Peyer's patch (tissue), 4 donors: ENCODE results near the gene ITGA11. TPM values are rescaled to one million over a fixed set of nuclear protein-coding genes. Genes with fewer than 3 reads are reported as not detected.

Experiments used
- DNase-seq, 3 donors: peaks; one replicate each; pipeline ENCODE4 v3.0.0-alpha.2; 2017 to 2019
- H3K27ac ChIP-seq, 4 donors: fragments of 200-600 bp; sonication (generic); one replicate each; pipeline ENCODE4 v1.5.1; 2016 to 2019
- H3K27me3 ChIP-seq, 2 donors: fragments of 200-600 bp; sonication (generic); one replicate each; pipeline ENCODE4 v1.5.1; 2019
- H3K36me3 ChIP-seq, 3 donors: fragments of 200-600 bp; sonication (generic); one replicate each; pipeline ENCODE4 v1.5.1; 2016 to 2019
- H3K4me1 ChIP-seq, 4 donors: fragments of 200-600 bp; sonication (generic); one replicate each; pipeline ENCODE4 v1.5.1; 2016 to 2019
- H3K4me3 ChIP-seq, 4 donors: fragments of 200-600 bp; sonication (generic); 1 replicate in 3 of 4; 2 replicates in 1 of 4; pipeline ENCODE4 v1.5.1; 2016 to 2019; ENCODE audit warnings: mild to moderate bottlenecking in 1 of 4
- H3K9me3 ChIP-seq, 4 donors: fragments of 200-600 bp; sonication (generic); one replicate each; pipeline ENCODE4 v1.5.1; 2016 to 2019; ENCODE audit warnings: mild to moderate bottlenecking in 1 of 4
- POLR2A ChIP-seq, 2 donors: fragments of 450-650 bp; IDR thresholded peaks; one replicate each; pipeline ENCODE4 v1.5.1; 2017; ENCODE audit warnings: antibody characterized with exemption in 2 of 2, mild to moderate bottlenecking in 2 of 2, moderate library complexity in 2 of 2
- total RNA-seq, 4 donors: library from RNA; depleted of rRNA; stranded (reverse); fragments of >200 nt; gene quantifications; one replicate each; pipeline ENCODE4 v1.1.0, GENCODE V29; 2016
- TF ChIP-seq, protein P1 (sequence below), 6 experiments: fragments of 450-650 bp in 4 of 6; fragments of 200-600 bp in 2 of 6; sonication (generic) in 1 of 6; IDR thresholded peaks; one replicate each; pipeline ENCODE4 v1.5.1; 2017 to 2019; ENCODE audit warnings: antibody characterized with exemption in 6 of 6, mild to moderate bottlenecking in 3 of 6, moderate library complexity in 1 of 6

ITGA11 gene
- total RNA-seq, 4 donors from 2014 or later = 0.88 to 24.8 (median 2.6) TPM

- no peak for TF ChIP-seq POLR2A (IDR thresholded peaks at IDR 0.05)
- TF ChIP-seq, protein P1, sequence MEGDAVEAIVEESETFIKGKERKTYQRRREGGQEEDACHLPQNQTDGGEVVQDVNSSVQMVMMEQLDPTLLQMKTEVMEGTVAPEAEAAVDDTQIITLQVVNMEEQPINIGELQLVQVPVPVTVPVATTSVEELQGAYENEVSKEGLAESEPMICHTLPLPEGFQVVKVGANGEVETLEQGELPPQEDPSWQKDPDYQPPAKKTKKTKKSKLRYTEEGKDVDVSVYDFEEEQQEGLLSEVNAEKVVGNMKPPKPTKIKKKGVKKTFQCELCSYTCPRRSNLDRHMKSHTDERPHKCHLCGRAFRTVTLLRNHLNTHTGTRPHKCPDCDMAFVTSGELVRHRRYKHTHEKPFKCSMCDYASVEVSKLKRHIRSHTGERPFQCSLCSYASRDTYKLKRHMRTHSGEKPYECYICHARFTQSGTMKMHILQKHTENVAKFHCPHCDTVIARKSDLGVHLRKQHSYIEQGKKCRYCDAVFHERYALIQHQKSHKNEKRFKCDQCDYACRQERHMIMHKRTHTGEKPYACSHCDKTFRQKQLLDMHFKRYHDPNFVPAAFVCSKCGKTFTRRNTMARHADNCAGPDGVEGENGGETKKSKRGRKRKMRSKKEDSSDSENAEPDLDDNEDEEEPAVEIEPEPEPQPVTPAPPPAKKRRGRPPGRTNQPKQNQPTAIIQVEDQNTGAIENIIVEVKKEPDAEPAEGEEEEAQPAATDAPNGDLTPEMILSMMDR (IDR thresholded peaks at IDR 0.05) = peak in 4 of 6 experiments; percentile 59 to 79 (median 78)
- peak in 1 of 3 donors; percentile 60 for DNase-seq
- no peak overlapping the region for H3K27ac ChIP-seq
Measured at GRCh38 chr15:68383161-68384074, 48.5 kb downstream of the ITGA11 start.

GRCh38 chr15:68382286-68383007 lies 49.5 kb downstream of the ITGA11 start:
- DNase-seq = no peak

More at GRCh38 chr15:68383161-68384074, 48.5 kb downstream of the ITGA11 start:
- Histone ChIP-seq H3K27me3 (no peaks in the 10 kb centered on the region), H3K9me3 (no peaks in the 10 kb centered on the region), H3K36me3 (no peaks in the 10 kb centered on the region), H3K4me3 (no peak overlapping the region), H3K4me1 (no peaks in the 10 kb centered on the region)

DNA sequence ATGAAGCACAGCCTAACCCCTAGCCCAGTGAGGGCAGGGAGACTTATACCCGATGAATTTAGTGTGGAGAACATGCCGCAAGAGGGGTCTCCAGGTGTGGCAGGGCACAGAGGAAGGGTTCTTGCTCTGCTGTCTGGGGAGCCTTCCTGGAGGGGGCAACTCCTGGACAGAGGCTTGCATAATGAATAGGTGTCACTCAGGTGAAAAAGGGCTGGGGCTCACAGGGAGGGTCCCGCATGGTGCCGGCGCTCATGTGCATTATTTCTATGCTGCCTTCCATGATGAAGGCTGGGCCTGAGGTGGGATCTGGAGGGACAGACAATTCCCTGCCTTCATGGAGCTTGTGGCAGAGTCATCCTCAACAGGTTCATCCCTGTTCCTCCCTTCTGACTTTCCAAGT lies 51.5 kb downstream of the ITGA11 start:
- DNase-seq = no peak
- H3K27me3 ChIP-seq = no peaks in the 10 kb centered on the region
- no peaks in the 10 kb centered on the region for H3K9me3 ChIP-seq
- H3K4me1 ChIP-seq = no peaks in the 10 kb centered on the region
- no peak overlapping the region for H3K27ac ChIP-seq
- no peak for TF ChIP-seq POLR2A (IDR thresholded peaks at IDR 0.05)
- no peaks in the 10 kb centered on the region for H3K36me3 ChIP-seq
- no peak overlapping the region for H3K4me3 ChIP-seq

More at GRCh38 chr15:68382286-68383007, 49.5 kb downstream of the ITGA11 start:
- H3K4me3 ChIP-seq = no peak overlapping the region
- no peak overlapping the region for H3K27ac ChIP-seq
- no peak for TF ChIP-seq POLR2A (IDR thresholded peaks at IDR 0.05)
- TF ChIP-seq, protein P1 (IDR thresholded peaks at IDR 0.05) = no peak
- no peaks in the 10 kb centered on the region for H3K36me3 ChIP-seq
- H3K9me3 ChIP-seq = no peaks in the 10 kb centered on the region
- H3K4me1 ChIP-seq = no peaks in the 10 kb centered on the region
- no peaks in the 10 kb centered on the region for H3K27me3 ChIP-seq

- H3K4me1 ChIP-seq = no peaks in the 10 kb centered on the region
- H3K36me3 ChIP-seq = no peaks in the 10 kb centered on the region
- H3K27ac ChIP-seq = no peak overlapping the region
- TF ChIP-seq, protein P1 (IDR thresholded peaks at IDR 0.05) = no peak
- TF ChIP-seq POLR2A (IDR thresholded peaks at IDR 0.05) = no peak
- no peak overlapping the region for H3K4me3 ChIP-seq
- no peaks in the 10 kb centered on the region for H3K27me3 ChIP-seq
- H3K9me3 ChIP-seq = no peaks in the 10 kb centered on the region
- DNase-seq = no peak
Measured at GRCh38 chr15:68379759-68380290, 52.1 kb downstream of the ITGA11 start.

DNA sequence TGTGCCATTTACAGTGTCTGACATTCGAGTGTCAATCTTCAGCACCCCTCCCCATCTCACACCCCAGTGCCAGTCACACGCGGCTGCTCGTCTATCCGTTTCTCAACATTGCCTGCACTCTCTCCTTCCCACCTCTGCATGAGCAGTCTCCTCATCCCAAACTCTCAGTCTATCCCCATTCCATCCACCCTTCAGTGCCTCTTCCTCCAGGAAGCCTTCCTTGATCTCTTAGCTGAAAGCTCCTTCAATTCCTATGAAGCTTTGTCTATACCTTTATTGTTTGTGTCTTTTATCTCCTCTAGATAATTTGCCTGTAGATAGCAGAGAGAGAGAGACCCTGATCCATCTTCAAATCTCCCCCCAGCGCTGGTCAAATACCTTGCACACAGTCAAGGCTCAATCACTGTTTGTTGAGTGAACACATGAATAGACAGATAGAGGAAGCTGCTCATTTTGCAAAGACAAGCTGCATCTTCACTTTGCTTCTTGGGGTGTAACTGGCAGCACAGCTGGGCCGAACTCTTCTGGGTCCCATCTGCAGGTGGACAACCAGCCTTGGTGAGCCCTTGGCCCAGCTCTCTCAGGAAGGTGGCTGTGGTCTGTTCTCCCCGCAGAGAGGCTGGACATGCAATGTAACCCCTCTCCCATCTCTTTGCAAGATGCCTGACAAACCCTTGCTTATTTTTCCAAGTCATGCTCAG lies 52.8 kb downstream of the ITGA11 start:
- no peak for DNase-seq
- Histone ChIP-seq H3K27ac (no peak overlapping the region), H3K27me3 (no peaks in the 10 kb centered on the region), H3K36me3 (no peaks in the 10 kb centered on the region), H3K4me1 (no peaks in the 10 kb centered on the region), H3K4me3 (no peak overlapping the region), H3K9me3 (no peaks in the 10 kb centered on the region)
- TF ChIP-seq, protein P1 (IDR thresholded peaks at IDR 0.05) = no peak
- no peak for TF ChIP-seq POLR2A (IDR thresholded peaks at IDR 0.05)
